ENCODE measurements around the gene KIF23. TPM values are rescaled to one million over a fixed set of nuclear protein-coding genes. Genes with fewer than 3 reads are reported as not detected.

The KIF23 gene
- total and polyA plus RNA-seq, 2 experiments from 2014 or later = 52.9 to 103 TPM

GRCh38 chr15:69490356-69491037 is 76.3 kb downstream of the KIF23 start (continued):
- TF ChIP-seq ZNF462 (CRISPR knock-in tag; IDR thresholded peaks at IDR 0.05) (no peak), ZNF331 (CRISPR knock-in tag; IDR thresholded peaks at IDR 0.05; ENCODE audit: low read depth) (no peak), ETS1 (IDR thresholded peaks at IDR 0.05) (no peak), EZH2 (IDR thresholded peaks at IDR 0.05; ENCODE audit: low read depth, unreplicated experiment) (no peak), JUNB (IDR thresholded peaks at IDR 0.05; ENCODE audit: unreplicated experiment) (no peak)

GRCh38 chr15:69491038-69491505 is 76.9 kb downstream of the KIF23 start:
- H3K27me3 Mint-ChIP-seq (ENCODE audit: insufficient read depth, low read depth, poor library complexity) = peaks cover 6% of the 10 kb centered on the region
- Histone ChIP-seq H3K4me2 (no peak overlapping the region), H2AFZ (no peak overlapping the region), H3K79me2 (replicated peaks; ENCODE audit: insufficient read depth) (no peaks in the 10 kb centered on the region), H3F3A (replicated peaks; ENCODE audit: low read depth) (no peaks in the 10 kb centered on the region), H3K9me2 (ENCODE audit: insufficient read depth) (no peaks in the 10 kb centered on the region), H3K4me3 (no peak overlapping the region), H3K4me1 (ENCODE audit: insufficient read depth) (no peaks in the 10 kb centered on the region), H4K20me1 (replicated peaks; ENCODE audit: insufficient read depth) (no peaks in the 10 kb centered on the region), H3K36me3 (ENCODE audit: insufficient read depth) (no peaks in the 10 kb centered on the region), H3K27me3 (ENCODE audit: insufficient read depth) (no peaks in the 10 kb centered on the region), H3K27ac (ENCODE audit: low read depth) (no peak overlapping the region)
- no peak overlapping the region for H3K27ac Mint-ChIP-seq
- DNase-seq (ENCODE audit: low spot score) (no peak), ATAC-seq (no peak)
- no peak overlapping the region for H3K4me3 Mint-ChIP-seq
- no peaks in the 10 kb centered on the region for H3K36me3 Mint-ChIP-seq (ENCODE audit: low read depth)
- no peaks in the 10 kb centered on the region; the same call in 2 of the 3 replicates for H3K4me1 Mint-ChIP-seq
- H3K9me3 Mint-ChIP-seq = peaks cover 6% of the 10 kb centered on the region
- TF ChIP-seq ZNF114 (CRISPR knock-in tag; IDR thresholded peaks at IDR 0.05) (no peak), NANOG (IDR thresholded peaks at IDR 0.05; ENCODE audit: borderline replicate concordance) (no peak), ZNF331 (CRISPR knock-in tag; IDR thresholded peaks at IDR 0.05; ENCODE audit: low read depth) (no peak), STAT1 (IDR thresholded peaks at IDR 0.05; ENCODE audit: unreplicated experiment) (no peak), REST (IDR thresholded peaks at IDR 0.05; ENCODE audit: unreplicated experiment) (no peak), CTCF (conservative IDR thresholded peaks at IDR 0.05; ENCODE audit: low read depth in 2 of 2) (no peak), CREB1 (CRISPR knock-in tag; IDR thresholded peaks at IDR 0.05; ENCODE audit: low read depth) (no peak), JUNB (IDR thresholded peaks at IDR 0.05; ENCODE audit: unreplicated experiment) (no peak), POLR2AphosphoS5 (IDR thresholded peaks at IDR 0.05; ENCODE audit: low read depth) (no peak), EZH2 (IDR thresholded peaks at IDR 0.05; ENCODE audit: low read depth, unreplicated experiment) (no peak)

Measured in GM23338 (cell line).